Lower leg skin (tissue), 3 donors: Measurements from ENCODE around the gene GEMIN7.

ENCODE experiments used
- CTCF ChIP-seq, 3 donors: fragments of 450-650 bp; IDR thresholded peaks; one replicate each; pipeline ENCODE4 v1.5.1; 2016; ENCODE audit warnings: antibody characterized with exemption in 3 of 3, mild to moderate bottlenecking in 3 of 3, moderate library complexity in 2 of 3
- POLR2A ChIP-seq, 2 donors: fragments of 450-650 bp; IDR thresholded peaks; one replicate each; pipeline ENCODE4 v1.6.1; 2016 to 2017; ENCODE audit warnings: antibody characterized with exemption in 2 of 2, mild to moderate bottlenecking in 1 of 2, moderate library complexity in 1 of 2

DNA sequence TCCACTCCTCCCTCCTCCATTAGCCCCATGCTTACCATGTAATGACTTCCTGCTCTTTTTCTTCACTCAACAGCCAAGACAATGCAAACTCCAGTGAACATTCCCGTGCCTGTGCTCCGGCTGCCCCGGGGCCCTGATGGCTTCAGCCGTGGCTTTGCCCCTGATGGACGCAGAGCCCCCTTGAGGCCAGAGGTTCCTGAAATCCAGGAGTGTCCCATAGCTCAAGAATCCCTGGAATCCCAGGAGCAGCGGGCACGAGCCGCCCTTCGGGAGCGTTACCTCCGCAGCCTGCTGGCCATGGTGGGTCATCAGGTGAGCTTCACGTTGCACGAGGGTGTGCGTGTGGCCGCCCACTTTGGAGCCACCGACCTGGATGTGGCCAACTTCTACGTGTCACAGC is 11.0 kb downstream of the GEMIN7 start:
- TF ChIP-seq CTCF (IDR thresholded peaks at IDR 0.05), result no peak
- no peak for TF ChIP-seq POLR2A (IDR thresholded peaks at IDR 0.05)
